Memory B cell (primary cell): ENCODE measurements around the gene ZNF554.

ENCODE experiments used
- ATAC-seq: fragments of 150-1000 bp; cut with Tn5 transposase; 2 replicates; pipeline ENCODE4 v1.10.0; 2021; ENCODE audit warnings: low read depth, mild to moderate bottlenecking, moderate library complexity
- DNase-seq, 2 donors: peaks; one replicate each; pipeline ENCODE4 v3.0.0; 2022; ENCODE audit warnings: low spot score in 2 of 2
- H3K27ac Mint-ChIP-seq: one replicate; pipeline ENCODE4 v1.8.0; 2022; ENCODE audit warnings: mild to moderate bottlenecking, moderate library complexity, mixed read lengths
- H3K27me3 Mint-ChIP-seq: one replicate; pipeline ENCODE4 v1.8.0; 2022; ENCODE audit warnings: mixed read lengths
- H3K36me3 Mint-ChIP-seq: one replicate; pipeline ENCODE4 v1.8.0; 2022; ENCODE audit warnings: mild to moderate bottlenecking, mixed read lengths
- H3K4me1 Mint-ChIP-seq: one replicate; pipeline ENCODE4 v1.8.0; 2022; ENCODE audit warnings: mixed read lengths
- H3K4me3 Mint-ChIP-seq: one replicate; pipeline ENCODE4 v1.8.0; 2022; ENCODE audit warnings: mild to moderate bottlenecking, moderate library complexity, mixed read lengths
- H3K9me3 Mint-ChIP-seq: one replicate; pipeline ENCODE4 v1.8.0; 2022; ENCODE audit warnings: mixed read lengths

Gene ZNF554

GRCh38 chr19:2819540-2820111, at the start of gene ZNF554:
ZNF554 (plus strand) TSS chr19:2819868; CDS start chr19:2820072, 204 bp downstream.
- H3K4me3 Mint-ChIP-seq = peak within 1 kb of the TSS; percentile 88
- no peaks in the 10 kb centered on the region for H3K27me3 Mint-ChIP-seq
- DNase-seq (peak; percentile 97 to 99), ATAC-seq (peak; percentile 93)
- peaks cover 2% of the 10 kb centered on the region for H3K36me3 Mint-ChIP-seq
- peaks cover 7% of the 10 kb centered on the region for H3K4me1 Mint-ChIP-seq
- H3K9me3 Mint-ChIP-seq = no peaks in the 10 kb centered on the region
- peak within 1 kb of the TSS; percentile 77 for H3K27ac Mint-ChIP-seq

GRCh38 chr19:2770055-2771013, 49.3 kb upstream of the ZNF554 start:
- H3K27ac Mint-ChIP-seq = no peak overlapping the region
- no peak overlapping the region for H3K4me3 Mint-ChIP-seq
- no peaks in the 10 kb centered on the region for H3K27me3 Mint-ChIP-seq
- H3K9me3 Mint-ChIP-seq = no peaks in the 10 kb centered on the region
- H3K4me1 Mint-ChIP-seq = peaks cover 4% of the 10 kb centered on the region
- H3K36me3 Mint-ChIP-seq = peaks cover 2% of the 10 kb centered on the region
- no peak for ATAC-seq
- no peak for DNase-seq

- no peaks in the 10 kb centered on the region for H3K36me3 Mint-ChIP-seq
- no peaks in the 10 kb centered on the region for H3K27me3 Mint-ChIP-seq
- H3K4me3 Mint-ChIP-seq = no peak overlapping the region
- no peaks in the 10 kb centered on the region for H3K9me3 Mint-ChIP-seq
- H3K4me1 Mint-ChIP-seq = peaks cover 11% of the 10 kb centered on the region
- no peak overlapping the region for H3K27ac Mint-ChIP-seq
- no peak for ATAC-seq
- no peak for DNase-seq
Measured at GRCh38 chr19:2771786-2772674, 47.6 kb upstream of the ZNF554 start.

- Mint-ChIP-seq H3K27ac (no peak overlapping the region), H3K4me1 (peaks cover 11% of the 10 kb centered on the region), H3K9me3 (no peaks in the 10 kb centered on the region), H3K27me3 (no peaks in the 10 kb centered on the region), H3K36me3 (no peaks in the 10 kb centered on the region), H3K4me3 (no peak overlapping the region)
- ATAC-seq (no peak), DNase-seq (no peak)
Measured at GRCh38 chr19:2774083-2774679, 45.5 kb upstream of the ZNF554 start.

- no peak for DNase-seq
- Mint-ChIP-seq H3K9me3 (no peaks in the 10 kb centered on the region), H3K27ac (peak overlapping the region; percentile 94), H3K4me1 (peaks cover 11% of the 10 kb centered on the region), H3K27me3 (no peaks in the 10 kb centered on the region), H3K36me3 (no peaks in the 10 kb centered on the region), H3K4me3 (peak overlapping the region; percentile 78)
- ATAC-seq = no peak
Measured at GRCh38 chr19:2774953-2775555, 44.6 kb upstream of the ZNF554 start.

GRCh38 chr19:2775556-2776430, 43.9 kb upstream of the ZNF554 start:
- DNase-seq (peak in 1 of 2 donors; percentile 28), ATAC-seq (peak; percentile 84)
- H3K27ac Mint-ChIP-seq = peak overlapping the region; percentile 94
- H3K27me3 Mint-ChIP-seq = no peaks in the 10 kb centered on the region
- no peaks in the 10 kb centered on the region for H3K9me3 Mint-ChIP-seq
- H3K36me3 Mint-ChIP-seq = no peaks in the 10 kb centered on the region
- peaks cover 18% of the 10 kb centered on the region for H3K4me1 Mint-ChIP-seq
- peak overlapping the region; percentile 78 for H3K4me3 Mint-ChIP-seq

DNA sequence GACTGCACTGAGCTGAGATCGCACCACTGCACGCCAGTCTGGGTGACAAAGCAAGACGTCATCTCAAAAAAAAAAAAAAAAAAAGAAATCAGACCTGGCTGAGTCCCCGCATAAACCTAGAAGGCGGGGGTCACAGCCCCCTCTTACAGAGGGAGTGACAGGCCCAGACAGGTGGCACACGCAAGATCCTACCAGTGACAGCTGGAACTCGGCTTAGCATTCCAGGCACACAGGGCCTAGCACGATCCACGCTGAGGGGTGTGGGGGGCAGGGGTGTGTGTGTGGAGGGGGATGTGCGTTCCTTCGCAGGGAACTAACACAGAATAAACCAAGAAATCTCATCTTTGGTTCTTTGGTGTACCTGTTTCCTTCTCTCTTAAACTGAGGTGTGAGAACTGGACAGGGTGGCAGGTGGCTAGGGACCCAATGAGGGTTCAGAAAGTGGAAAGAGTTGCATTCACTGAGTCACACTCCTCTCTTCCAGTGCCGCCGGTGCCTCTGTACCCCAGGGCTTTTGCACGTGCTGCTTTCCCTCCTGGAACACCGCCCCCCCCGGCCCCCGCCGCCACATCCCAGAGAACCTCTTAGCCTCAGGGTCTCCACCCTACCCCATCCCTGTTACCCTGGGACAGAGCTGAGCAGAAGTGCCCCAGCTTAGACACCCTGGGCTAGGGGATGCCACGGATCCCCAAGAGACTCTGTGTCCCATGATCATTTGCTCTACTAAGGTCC, 41.5 kb upstream of the ZNF554 start:
- ATAC-seq (no peak), DNase-seq (no peak)
- H3K27me3 Mint-ChIP-seq = no peaks in the 10 kb centered on the region
- H3K36me3 Mint-ChIP-seq = no peaks in the 10 kb centered on the region
- H3K4me1 Mint-ChIP-seq = peaks cover 24% of the 10 kb centered on the region
- H3K27ac Mint-ChIP-seq = no peak overlapping the region
- H3K4me3 Mint-ChIP-seq = no peak overlapping the region
- H3K9me3 Mint-ChIP-seq = no peaks in the 10 kb centered on the region

DNA sequence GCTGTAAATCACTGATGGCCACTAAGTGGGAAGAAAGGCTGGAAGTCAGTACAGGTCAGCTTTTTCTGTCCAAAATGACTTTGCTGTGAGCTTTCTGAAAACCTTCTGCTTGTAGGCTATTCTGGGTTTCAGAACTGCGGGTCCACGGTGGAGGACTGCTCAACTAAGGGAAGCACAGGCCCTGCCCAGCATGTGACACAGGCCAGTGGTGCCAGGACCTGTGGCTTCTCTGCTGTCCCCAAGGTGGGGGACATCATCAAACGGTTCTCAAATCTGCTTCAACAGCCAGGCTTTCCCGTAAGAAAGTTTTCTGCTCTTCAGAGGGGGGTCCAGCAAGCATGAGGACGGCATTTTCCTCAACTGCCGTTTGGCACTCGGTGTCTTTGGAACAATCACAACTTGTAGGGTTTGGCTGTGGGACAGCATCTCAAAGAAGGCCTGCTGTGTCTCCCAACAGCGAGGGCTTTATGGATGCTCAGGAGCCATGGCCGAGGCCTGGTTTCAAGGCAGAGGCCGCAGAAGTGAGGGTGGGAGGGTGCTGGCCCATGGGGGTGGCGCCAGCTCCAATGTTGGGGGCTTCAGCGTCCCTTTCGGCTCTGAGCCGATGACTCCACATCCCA, 40.4 kb upstream of the ZNF554 start:
- DNase-seq (no peak), ATAC-seq (no peak)
- H3K4me3 Mint-ChIP-seq = no peak overlapping the region
- no peaks in the 10 kb centered on the region for H3K9me3 Mint-ChIP-seq
- H3K27ac Mint-ChIP-seq = peak overlapping the region; percentile 38
- H3K36me3 Mint-ChIP-seq = no peaks in the 10 kb centered on the region
- no peaks in the 10 kb centered on the region for H3K27me3 Mint-ChIP-seq
- peaks cover 27% of the 10 kb centered on the region for H3K4me1 Mint-ChIP-seq

DNA sequence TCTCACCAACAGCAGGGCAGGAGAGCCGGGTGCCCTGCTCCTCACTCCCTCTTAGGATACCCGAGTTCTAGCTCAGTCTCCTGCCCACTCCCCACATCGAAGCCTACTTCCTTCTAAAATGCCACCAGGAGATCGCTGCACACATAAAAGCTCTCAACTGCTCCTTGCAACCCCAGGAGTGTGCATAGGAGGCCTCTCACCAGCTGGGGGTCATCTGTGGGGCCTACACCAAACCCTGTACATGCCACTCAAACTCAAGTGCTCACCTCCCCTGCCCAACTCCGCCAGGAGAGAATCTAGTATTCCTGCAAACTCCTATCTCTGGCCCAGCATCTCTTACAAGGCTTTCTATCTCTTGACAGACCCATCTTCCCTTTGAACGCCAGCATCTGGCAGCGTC, 39.4 kb upstream of the ZNF554 start:
- Mint-ChIP-seq H3K4me3 (no peak overlapping the region), H3K9me3 (no peaks in the 10 kb centered on the region), H3K36me3 (no peaks in the 10 kb centered on the region), H3K4me1 (peaks cover 24% of the 10 kb centered on the region), H3K27me3 (no peaks in the 10 kb centered on the region), H3K27ac (peak overlapping the region; percentile 17)
- DNase-seq = no peak
- ATAC-seq = no peak

DNA sequence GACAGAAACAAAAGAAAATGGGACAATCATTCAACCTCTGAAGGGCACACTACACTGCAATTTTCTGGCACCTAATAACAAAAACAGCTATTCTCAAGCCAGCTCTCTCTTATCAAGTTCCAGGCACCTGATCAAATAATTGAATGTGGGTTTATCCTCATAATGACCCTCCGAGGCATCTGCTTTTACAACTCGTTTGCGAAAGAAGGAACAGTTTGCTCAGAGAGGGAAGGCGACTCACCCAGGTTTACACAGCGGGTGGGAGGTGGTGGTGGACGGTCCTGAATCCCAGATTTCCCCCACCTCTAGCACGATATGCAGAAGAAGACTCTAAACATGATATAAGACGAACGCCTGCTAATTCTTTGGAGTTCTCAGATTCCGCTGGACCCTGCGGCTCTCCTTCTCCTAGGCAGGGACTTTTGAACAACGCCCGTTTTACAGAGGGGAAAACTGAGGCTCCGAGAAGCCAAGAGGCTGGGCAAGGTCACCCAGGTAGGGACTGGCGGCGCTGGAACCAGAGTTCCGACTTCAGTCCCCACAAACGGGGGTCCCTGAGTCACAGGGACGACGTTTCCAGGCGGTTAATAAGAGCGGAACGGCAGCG, 37.2 kb upstream of the ZNF554 start:
- no peaks in the 10 kb centered on the region for H3K9me3 Mint-ChIP-seq
- H3K4me3 Mint-ChIP-seq = peak overlapping the region; percentile 85
- no peak for ATAC-seq
- peaks cover 27% of the 10 kb centered on the region for H3K4me1 Mint-ChIP-seq
- H3K27me3 Mint-ChIP-seq = no peaks in the 10 kb centered on the region
- DNase-seq = no peak
- H3K36me3 Mint-ChIP-seq = no peaks in the 10 kb centered on the region
- H3K27ac Mint-ChIP-seq = peak overlapping the region; percentile 88

- ATAC-seq = peak; percentile 76
- H3K27me3 Mint-ChIP-seq = no peaks in the 10 kb centered on the region
- H3K4me3 Mint-ChIP-seq = peak within 1 kb of the TSS; percentile 85
- H3K36me3 Mint-ChIP-seq = no peaks in the 10 kb centered on the region
- peak within 1 kb of the TSS; percentile 88 for H3K27ac Mint-ChIP-seq
- no peaks in the 10 kb centered on the region for H3K9me3 Mint-ChIP-seq
- peak; percentile 93 to 95 for DNase-seq
- H3K4me1 Mint-ChIP-seq = peaks cover 32% of the 10 kb centered on the region
Measured at GRCh38 chr19:2782936-2783780, 36.5 kb upstream of the ZNF554 start, which contains the start of gene SGTA. SGTA (minus strand) TSS chr19:2783273; CDS start chr19:2769068, 14,205 bp downstream.
